Measurements from ENCODE around the gene TXLNB.
"Not testable (repeated sequence)": the region's sequence is repeated elsewhere in the genome, so short reads cannot be mapped to it uniquely, and the experiment has no call there.

TXLNB gene

DNA sequence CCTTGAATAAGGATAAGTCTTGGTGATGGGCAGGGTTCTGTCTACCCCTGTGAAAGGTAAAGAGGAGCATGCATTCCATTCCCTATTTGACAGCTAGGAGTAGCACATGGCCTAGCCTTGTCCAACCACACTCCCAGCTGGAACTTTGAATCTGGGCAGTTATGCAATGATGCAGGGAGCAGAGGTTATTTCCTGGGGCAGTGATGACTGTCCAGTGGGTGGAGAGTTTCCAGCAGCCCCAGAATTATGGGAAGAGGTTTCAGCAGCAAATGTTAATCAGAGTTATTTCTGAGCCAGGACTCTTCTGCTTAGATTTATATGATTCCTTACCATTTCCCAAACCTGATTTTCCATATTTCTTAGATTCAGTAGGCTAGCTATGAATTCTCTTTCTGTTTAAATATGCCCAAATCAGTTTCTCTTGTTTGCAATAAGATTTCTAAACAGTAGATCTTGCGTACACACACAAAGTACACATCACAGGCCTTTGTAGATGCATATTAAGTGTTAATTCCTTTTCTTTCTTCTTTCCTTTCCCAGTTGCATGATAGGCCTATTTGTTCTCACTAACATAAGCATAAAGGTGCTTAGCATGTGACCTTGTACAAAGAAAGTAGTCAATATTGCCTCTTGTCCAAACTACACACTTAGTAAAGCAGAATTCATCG, 17.3 kb upstream of the TXLNB start:
- DNase-seq, result no peak

- DNase-seq, result no peak
Observed at GRCh38 chr6:139308286-139308916, 16.6 kb upstream of the TXLNB start.

DNA sequence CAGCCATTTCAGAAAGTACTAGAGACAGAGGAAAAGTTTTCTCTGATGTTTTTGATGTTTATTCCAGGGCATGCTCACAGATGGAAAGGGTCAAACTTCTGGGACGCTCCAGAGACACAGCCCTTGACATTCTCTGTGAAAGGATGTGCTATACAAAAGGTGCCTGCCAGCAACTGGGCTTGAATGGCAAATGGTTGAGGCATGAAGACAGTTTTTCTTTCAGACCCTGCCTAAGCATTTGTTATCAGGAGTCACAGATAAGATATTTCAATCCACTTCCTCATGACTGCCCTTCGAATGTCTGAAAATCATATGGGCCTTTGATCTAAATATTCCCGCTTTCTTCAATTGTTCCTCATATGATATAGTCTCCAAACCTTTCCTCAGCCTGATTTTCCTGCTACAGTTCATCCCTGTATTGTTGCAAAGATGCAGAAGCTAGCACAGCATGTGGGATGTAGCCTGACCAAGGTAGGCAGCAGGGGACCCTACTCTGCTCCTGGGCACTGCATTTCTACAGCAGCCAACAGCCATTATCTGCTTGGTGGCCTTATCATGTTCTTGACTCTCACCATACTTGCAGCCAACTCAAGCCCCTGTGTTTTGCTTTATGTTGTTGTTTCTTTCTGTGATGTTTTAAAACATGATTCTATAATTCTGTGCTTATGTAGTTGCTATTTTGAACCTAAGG, 14.6 kb upstream of the TXLNB start:
- DNase-seq, result no peak

DNA sequence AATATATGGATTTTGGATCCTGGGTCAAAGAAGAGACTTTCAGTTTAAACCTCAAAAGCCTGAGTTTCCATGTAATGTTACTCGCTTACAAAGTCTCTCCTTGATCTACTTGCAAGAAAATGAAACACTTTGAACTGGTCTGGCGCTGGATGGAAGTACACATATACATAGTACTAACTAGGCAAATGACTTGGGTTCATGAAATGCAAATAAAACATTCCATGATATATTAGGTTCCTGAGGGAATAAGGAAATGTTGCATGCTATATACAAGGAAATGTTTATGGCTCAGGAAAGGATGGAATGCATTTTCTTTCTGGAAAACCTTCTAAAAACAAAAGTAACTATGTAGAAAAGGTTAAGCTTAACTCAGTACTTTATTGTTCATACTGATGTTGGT, 11.4 kb upstream of the TXLNB start:
- no peak for DNase-seq

DNA sequence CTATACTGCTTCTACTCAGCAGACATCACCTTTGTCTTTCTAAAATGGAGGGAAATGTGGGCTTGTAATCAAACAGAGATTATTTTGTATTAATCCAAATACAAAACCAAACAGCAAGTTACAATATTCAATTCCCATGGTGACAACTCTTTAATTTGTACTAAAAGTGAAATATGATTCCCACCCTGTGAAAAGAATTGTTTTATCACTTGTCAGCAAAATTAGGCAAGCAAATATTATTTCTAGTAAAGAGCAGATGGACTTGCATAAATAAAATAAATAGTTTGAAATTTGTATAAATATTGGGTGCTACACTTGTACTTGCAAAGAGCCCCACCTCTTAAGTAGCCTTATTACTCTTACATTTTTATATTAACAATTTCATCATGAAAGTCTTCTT, 6.1 kb upstream of the TXLNB start:
- DNase-seq, result no peak

DNA sequence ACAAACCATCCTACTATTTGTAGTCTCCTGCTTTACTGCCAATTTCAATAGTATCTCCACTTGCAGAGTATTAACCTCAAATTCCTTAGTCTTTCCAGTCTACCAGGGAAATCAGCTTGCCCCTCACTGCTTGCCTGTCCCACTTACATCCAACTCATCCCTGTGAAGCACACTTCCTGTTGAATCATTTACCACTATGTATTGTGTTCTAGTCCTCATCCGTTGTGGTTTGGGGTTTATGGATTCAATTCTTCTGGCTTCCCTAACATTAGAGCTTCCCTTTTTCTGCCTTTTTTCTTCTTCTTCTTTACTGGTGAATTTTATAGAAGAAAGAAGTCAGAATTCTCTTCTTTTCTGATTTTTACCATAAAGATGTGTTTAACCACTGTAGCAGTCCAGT, 5.1 kb upstream of the TXLNB start:
- DNase-seq, result no peak

DNA sequence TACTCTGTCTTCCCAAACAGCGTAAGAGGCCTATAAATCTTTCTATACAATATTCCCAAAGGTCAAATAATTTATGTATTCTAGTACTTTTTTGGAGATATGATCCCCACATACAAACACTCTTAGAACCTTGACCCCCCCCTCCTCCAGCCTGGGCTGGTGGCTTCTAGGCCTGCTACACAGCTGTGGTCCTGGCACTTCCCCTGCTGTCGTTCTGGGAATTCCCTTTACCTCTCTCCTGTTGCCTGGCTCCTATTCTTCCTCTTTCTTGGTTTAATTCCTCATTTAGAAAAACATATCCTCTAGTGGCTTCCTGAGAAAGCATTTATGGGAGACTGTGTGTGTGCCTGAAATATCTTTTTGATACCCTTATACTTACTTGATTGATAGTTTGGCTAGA, 4.1 kb upstream of the TXLNB start:
- DNase-seq, result peak in 1 of 14 donors; percentile 6

- DNase-seq, result no peak
Observed at GRCh38 chr6:139294090-139294489, 2.3 kb upstream of the TXLNB start.

GRCh38 chr6:139293230-139293629, 1.4 kb upstream of the TXLNB start:
- not testable (repeated sequence) for DNase-seq

DNA sequence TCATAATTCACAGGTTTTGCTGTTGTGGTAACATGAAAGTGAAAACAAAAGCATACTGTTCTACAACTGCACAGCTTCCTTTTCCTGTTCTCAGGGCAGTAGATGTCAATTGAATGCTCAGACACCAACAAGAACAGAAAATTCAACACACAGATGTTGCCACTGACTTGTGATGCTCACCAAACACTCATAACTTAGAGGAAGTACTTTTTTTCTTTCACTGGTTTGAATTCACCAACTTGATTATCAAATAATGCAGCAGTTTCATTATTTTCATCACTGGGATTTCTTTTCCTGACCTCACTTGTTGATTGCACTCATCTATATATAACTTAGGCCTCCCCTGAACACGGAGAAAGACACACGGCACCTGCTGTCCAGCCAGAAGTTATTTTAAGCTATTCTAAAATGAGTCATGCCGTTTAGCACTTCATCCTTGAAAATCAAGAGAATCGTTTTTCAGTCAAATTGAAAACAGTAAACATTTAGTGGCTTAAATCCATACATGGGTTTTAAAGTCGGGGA, 949 bp downstream of the TXLNB start:
- no peak for DNase-seq

DNA sequence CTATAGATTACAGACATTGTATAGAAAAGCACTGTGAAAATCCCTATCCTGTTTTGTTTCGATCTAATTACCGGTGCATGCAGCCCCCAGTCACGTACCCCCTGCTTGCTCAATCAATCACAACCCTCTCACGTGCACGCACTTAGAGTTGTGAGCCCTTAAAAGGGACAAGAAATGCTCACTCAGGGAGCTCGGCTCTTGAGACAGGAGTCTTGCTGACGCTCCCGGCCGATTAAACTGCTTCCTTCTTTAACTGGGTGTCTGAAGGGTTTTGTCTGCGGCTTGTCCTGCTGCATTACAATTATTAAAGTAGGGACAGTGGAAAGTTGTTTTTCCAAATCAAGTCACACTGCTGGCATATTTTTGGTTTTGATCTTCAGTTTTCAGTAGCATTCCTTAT, 2.6 kb downstream of the TXLNB start:
- no peak for DNase-seq

DNA sequence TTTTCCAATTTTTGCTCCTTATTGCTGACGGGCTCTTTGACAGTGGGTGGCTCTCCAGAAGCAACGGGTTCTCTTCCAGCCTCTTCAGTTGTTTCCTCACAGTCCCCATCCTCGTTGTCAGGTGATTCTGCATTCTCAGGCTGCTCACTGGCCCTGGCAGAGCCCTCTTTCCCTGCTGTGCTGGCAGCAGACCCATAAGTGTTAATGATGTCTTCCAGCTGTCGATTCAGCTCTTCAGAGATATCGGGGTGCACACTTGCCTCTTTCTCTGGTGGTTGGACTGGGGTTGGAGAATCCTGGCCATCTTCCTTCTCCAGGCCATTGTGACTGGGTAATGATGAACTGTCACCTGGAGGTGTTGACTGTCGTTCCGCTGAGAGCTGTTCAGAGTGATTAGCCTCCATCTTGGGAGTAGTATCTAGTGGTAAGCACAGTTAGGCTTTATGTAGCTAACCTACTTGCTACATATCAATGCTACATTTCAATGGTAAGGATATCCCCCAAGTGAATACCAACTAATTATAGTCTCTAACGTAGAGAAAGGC, 3.2 kb downstream of the TXLNB start:
- DNase-seq, result no peak

DNA sequence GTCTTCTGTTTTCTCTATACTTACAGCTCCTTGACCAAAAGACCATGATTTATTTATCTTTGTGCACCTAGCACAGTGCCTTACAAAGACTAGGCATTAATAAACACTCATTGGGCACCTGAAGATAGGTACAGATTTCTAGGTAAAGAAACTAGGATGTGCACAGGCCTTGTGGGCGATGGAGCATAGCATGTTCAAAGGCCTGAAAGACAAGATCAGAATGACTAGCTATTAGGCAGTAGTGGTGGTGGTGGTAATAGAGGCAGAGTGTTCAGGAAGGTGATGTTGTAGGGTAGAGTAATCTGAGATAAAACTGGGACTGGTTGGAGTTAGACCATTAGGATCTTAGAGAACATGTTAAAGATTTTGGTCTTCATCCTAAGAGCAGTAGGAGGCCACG, 3.9 kb downstream of the TXLNB start:
- DNase-seq, result no peak

DNA sequence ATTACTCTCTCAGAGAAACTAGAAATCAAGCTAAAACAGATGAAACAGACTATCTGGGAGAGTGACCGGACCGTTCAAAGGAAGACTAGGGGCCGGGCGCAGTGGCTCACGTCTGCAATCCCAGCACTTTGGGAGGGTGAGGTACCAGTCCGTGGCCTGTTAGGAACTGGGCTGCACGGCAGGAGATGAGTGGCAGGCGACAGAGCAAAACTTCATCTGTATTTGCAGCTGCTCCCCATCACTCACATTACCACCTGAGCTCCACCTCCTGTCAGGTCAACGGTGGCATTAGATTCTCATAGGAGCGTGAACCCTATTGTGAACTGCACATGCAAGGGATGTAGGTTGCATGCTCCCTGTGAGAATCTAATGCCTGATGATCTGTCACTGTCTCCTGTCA, 5.4 kb downstream of the TXLNB start:
- not testable (repeated sequence) for DNase-seq

- no peak for DNase-seq
Observed at GRCh38 chr6:139285590-139285989, 6.2 kb downstream of the TXLNB start.

DNA sequence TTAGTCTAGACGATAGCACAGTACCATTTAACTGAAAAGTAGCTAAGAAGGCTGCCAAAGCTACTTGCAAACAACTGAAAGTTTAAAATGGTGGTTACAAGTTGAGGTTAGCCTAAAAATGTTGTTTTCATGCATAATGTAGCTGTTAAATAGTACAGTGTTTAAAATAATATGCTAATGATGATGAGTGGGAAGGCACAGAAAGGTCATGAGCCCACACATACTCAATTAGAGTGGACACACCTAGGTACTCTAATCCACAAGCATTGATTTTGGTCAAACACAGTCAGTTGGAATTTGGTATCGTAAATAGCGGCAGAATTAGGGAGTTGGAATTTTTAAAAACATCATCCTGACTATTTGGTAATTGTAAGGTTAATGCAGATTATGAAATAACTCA, 7.0 kb downstream of the TXLNB start:
- no peak for DNase-seq

- DNase-seq, result no peak
Observed at GRCh38 chr6:139282684-139283083, 9.1 kb downstream of the TXLNB start.

DNA sequence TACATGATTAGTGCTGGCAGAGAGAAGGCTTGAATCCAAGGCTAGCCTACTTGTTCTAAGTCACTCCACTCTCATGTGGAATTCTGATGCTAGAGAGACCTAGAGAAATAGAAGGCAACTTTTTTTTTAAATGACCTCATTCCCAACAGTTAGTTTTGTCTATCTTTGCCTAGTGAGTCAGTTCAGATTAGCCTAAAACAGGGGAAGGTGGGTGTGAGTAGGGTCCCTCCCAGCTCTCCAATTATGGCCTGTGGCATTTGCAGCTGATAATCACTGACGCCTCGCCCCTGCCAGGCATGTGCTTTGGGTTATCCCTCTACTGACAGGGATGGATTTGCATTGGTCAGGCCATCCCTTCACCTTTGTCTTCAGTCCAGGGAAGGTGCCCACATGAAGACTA, 13.6 kb downstream of the TXLNB start:
- no peak for DNase-seq

DNA sequence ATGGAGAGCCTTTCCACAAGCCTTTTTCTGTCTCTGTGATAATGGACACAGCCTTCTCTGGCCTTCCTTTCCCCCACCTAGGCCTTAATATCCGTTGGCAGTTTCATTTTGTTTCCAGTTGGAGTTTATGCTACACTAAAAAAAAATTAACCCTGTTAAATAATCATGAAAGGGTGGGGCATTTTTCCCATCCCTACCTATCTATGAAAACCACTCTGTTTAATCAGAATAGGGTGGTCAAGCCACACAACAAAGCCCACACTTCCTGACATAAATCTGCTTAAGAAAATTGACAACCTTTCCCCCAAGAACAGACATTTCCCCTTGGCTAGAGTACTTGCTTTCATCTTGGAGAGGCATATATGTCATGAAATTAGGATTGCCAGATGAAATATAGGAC, 14.2 kb downstream of the TXLNB start:
- no peak for DNase-seq

DNA sequence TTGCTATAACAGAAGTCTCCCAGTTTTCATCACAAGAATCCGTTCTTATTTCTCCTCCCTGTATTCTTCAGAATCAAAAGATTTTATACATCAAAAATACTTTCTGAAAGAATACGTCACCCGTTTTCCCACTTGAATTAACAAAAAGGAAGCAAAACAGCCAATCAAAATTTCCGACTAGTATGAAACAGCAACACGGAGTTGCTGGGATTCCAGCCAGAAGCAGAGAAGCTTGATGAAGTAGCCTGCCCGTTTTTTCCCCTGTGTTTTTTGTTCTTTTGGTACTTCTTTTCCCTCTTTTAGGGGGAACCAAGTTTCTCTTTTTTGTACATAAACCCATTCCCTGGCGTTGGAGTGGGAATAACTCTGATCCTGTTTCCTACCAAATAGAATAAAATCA, 14.6 kb downstream of the TXLNB start:
- no peak for DNase-seq

DNA sequence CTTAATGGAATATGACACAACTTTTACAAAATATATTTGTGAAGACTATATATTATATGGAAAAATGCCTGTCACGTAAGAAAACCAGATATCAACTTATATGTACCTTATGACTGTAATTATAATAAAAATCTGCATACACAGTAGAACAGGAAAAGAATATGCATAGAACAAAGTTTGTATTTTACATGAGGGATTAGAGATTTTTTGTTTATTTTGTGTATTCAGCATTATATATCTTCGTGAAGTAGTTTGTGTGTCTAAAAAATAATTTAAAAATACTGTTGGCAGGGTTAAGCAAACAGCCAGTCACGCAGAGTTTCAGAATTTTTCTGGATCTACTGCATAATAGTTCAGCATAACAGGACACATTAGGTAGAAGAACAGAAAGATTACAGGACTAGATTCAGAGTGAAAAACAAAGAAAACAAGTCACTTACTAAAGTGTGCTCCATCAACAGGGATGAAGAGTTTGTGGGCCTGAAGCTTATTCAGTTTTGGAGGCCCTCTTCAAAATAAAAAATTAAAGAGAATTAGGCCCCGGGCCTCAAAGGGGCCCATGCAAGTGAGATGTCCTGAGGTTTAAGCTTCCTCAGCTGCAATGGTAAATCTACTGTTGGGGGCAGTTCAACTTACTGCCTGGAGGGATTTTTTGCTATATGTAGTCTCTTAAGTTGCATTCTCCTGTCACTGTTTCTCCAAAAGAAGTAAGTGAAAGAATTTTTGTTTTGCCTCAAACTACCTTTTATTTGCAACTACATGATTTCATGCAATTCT, 16.3 kb downstream of the TXLNB start:
- no peak for DNase-seq

DNA sequence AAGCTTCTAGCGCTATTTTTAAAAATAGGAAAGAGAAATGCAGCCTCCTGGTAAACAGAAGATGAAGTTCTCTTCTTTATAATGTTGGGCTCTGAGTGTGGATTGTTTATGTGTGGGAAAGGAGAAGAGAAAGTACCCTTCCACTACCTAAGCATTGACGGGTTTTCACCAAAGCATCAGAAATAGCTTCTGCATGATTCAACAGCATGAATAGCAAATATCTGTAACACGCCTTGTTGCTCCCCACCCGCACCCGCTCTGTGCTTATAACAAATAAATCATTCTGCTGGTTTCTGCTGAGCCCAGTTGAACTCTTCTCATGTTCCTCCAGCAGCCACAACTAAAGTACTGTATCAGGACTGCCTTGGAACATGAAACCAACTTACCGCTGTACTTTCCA, 20.7 kb downstream of the TXLNB start:
- DNase-seq, result no peak

DNA sequence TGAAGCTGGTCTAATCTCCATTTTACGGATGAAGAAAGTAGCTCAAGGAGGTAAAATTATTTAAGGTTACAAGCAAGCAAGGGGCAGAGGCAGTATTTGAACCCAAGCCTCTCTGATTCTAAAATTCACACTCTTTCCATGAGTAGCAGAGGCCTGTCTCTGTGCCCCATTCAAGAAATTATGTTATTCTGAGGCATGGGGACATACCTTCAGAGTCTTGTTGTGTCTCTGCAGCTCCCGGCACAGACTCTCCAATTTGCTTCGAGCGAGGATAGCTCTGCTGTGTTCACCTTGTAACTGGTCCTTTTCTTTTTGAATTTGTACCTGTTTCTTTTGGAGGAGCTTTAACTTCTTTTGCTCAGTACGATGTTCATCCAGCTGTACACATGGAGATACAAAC, 21.5 kb downstream of the TXLNB start:
- DNase-seq, result no peak

Measured in C1 segment of cervical spinal cord (tissue), 14 donors.